ENCODE data around the gene RBM47.

RBM47 gene

GRCh38 chr4:40540800-40541199 is 88.9 kb downstream of the RBM47 start:
- Histone ChIP-seq H3K4me3 (ENCODE audit: low read length in 2 of 2) (no peak overlapping the region), H2BK5ac (ENCODE audit: low read length) (no peak overlapping the region), H3K4me2 (ENCODE audit: insufficient read depth, low read length, poor library complexity, severe bottlenecking) (no peak overlapping the region), H4K8ac (ENCODE audit: low read depth, low read length) (no peak overlapping the region), H2AK5ac (ENCODE audit: low read depth, low read length) (no peak overlapping the region), H2AFZ (ENCODE audit: low read length) (no peak overlapping the region), H3K36me3 (replicated peaks in 1 of 2; ENCODE audit: control insufficient read depth in 2 of 2, insufficient read depth in 2 of 2, low read length in 2 of 2) (no peaks in the 10 kb centered on the region), H3K27me3 (ENCODE audit: control insufficient read depth in 3 of 3, insufficient read depth in 3 of 3, low read depth in 1 of 3, low read length in 3 of 3) (no peaks in the 10 kb centered on the region), H3K4me1 (ENCODE audit: control insufficient read depth in 2 of 2, insufficient read depth in 1 of 2, low read depth in 1 of 2, low read length in 2 of 2) (no peaks in the 10 kb centered on the region), H3K79me1 (ENCODE audit: low read depth, low read length) (no peaks in the 10 kb centered on the region), H3K27ac (replicated peaks; ENCODE audit: low read length) (no peak overlapping the region), H3K4ac (ENCODE audit: low read length) (no peak overlapping the region), H2BK15ac (ENCODE audit: low read length) (no peak overlapping the region), H3K23ac (ENCODE audit: low read depth, low read length, poor library complexity) (no peak overlapping the region), H2BK120ac (ENCODE audit: low read depth, low read length) (no peak overlapping the region), H2BK12ac (ENCODE audit: low read length) (no peak overlapping the region), H3K9ac (ENCODE audit: low read depth, low read length, poor library complexity) (no peak overlapping the region), H3K14ac (ENCODE audit: low read length) (no peak overlapping the region), H3K9me3 (replicated peaks in 1 of 2; ENCODE audit: control insufficient read depth in 2 of 2, insufficient read depth in 1 of 2, low read depth in 1 of 2, low read length in 2 of 2) (no peaks in the 10 kb centered on the region), H3K18ac (ENCODE audit: low read length) (no peak overlapping the region), H4K91ac (ENCODE audit: low read depth, low read length, poor library complexity) (no peak overlapping the region)
- no peak for DNase-seq (ENCODE audit: low spot score)
- no CpG with 5 or more reads among the region's 7 CpGs for WGBS, 2 donors (ENCODE audit: extremely low coverage in 2 of 2, insufficient read length in 2 of 2, insufficient replicate concordance in 1 of 2)

DNA sequence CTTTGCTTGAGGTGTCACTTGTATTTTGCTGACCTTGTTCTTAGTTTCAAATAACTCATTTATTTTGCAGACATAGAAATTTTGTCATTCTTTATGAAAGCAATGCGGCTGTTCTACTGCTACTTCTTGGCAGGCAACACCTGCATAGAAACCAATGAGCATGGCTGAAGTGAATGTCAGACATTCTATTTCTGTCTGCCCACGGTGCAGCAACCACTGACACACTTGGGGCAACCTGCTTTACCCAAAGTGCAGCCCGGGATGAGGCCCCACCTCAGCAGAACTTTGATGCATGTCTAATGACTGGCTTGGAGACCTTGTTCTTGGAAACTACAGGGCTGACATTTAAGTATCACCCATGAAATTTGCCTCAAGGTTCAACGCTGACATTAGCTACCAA is 93.6 kb downstream of the RBM47 start:
- Histone ChIP-seq H3K79me1 (ENCODE audit: low read depth, low read length) (no peaks in the 10 kb centered on the region), H3K23ac (ENCODE audit: low read depth, low read length, poor library complexity) (no peak overlapping the region), H2AK5ac (ENCODE audit: low read depth, low read length) (no peak overlapping the region), H3K4me3 (ENCODE audit: low read length in 2 of 2) (no peak overlapping the region), H2BK5ac (ENCODE audit: low read length) (no peak overlapping the region), H2BK15ac (ENCODE audit: low read length) (no peak overlapping the region), H3K4ac (ENCODE audit: low read length) (no peak overlapping the region), H3K4me1 (ENCODE audit: control insufficient read depth in 2 of 2, insufficient read depth in 1 of 2, low read depth in 1 of 2, low read length in 2 of 2) (no peaks in the 10 kb centered on the region), H2BK120ac (ENCODE audit: low read depth, low read length) (no peak overlapping the region), H3K9me3 (replicated peaks in 1 of 2; ENCODE audit: control insufficient read depth in 2 of 2, insufficient read depth in 1 of 2, low read depth in 1 of 2, low read length in 2 of 2) (no peaks in the 10 kb centered on the region), H2AFZ (ENCODE audit: low read length) (no peak overlapping the region), H4K91ac (ENCODE audit: low read depth, low read length, poor library complexity) (no peak overlapping the region), H3K27ac (replicated peaks; ENCODE audit: low read length) (no peak overlapping the region), H4K8ac (ENCODE audit: low read depth, low read length) (no peak overlapping the region), H3K4me2 (ENCODE audit: insufficient read depth, low read length, poor library complexity, severe bottlenecking) (no peak overlapping the region), H3K27me3 (ENCODE audit: control insufficient read depth in 3 of 3, insufficient read depth in 3 of 3, low read depth in 1 of 3, low read length in 3 of 3) (no peaks in the 10 kb centered on the region), H3K18ac (ENCODE audit: low read length) (no peak overlapping the region), H3K36me3 (replicated peaks in 1 of 2; ENCODE audit: control insufficient read depth in 2 of 2, insufficient read depth in 2 of 2, low read length in 2 of 2) (no peaks in the 10 kb centered on the region), H3K14ac (ENCODE audit: low read length) (no peak overlapping the region), H3K9ac (ENCODE audit: low read depth, low read length, poor library complexity) (no peak overlapping the region), H2BK12ac (ENCODE audit: low read length) (no peak overlapping the region)
- no CpG with 5 or more reads among the region's 4 CpGs for WGBS, 2 donors (ENCODE audit: extremely low coverage in 2 of 2, insufficient read length in 2 of 2, insufficient replicate concordance in 1 of 2)
- no peak for DNase-seq (ENCODE audit: low spot score)

DNA sequence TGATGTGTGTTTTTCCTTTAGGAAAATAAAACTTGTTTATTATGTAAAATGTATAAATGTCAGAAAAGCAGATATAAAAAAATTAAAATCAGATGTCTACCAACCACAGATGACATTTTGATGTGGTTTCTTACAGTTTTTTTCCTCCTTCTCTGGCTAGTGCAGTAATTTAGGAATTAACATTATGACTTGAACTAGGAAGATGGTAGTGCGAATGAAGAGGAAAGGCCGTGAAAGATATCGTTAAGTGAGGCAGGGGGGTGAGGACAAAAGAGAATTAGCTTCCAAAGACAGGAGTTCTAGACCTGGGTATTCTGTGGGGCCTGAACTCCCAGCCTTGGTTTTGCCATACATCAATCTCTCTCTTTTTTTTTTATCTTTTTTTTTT is 98.0 kb downstream of the RBM47 start:
- Histone ChIP-seq H3K27me3 (ENCODE audit: control insufficient read depth in 3 of 3, insufficient read depth in 3 of 3, low read depth in 1 of 3, low read length in 3 of 3) (no peaks in the 10 kb centered on the region), H2BK15ac (ENCODE audit: low read length) (no peak overlapping the region), H2AK5ac (ENCODE audit: low read depth, low read length) (no peak overlapping the region), H3K23ac (ENCODE audit: low read depth, low read length, poor library complexity) (no peak overlapping the region), H3K4me1 (ENCODE audit: control insufficient read depth in 2 of 2, insufficient read depth in 1 of 2, low read depth in 1 of 2, low read length in 2 of 2) (no peaks in the 10 kb centered on the region), H4K91ac (ENCODE audit: low read depth, low read length, poor library complexity) (no peak overlapping the region), H3K36me3 (replicated peaks in 1 of 2; ENCODE audit: control insufficient read depth in 2 of 2, insufficient read depth in 2 of 2, low read length in 2 of 2) (no peaks in the 10 kb centered on the region), H2BK5ac (ENCODE audit: low read length) (no peak overlapping the region), H3K4me2 (ENCODE audit: insufficient read depth, low read length, poor library complexity, severe bottlenecking) (no peak overlapping the region), H4K8ac (ENCODE audit: low read depth, low read length) (no peak overlapping the region), H3K27ac (replicated peaks; ENCODE audit: low read length) (no peak overlapping the region), H3K4me3 (ENCODE audit: low read length in 2 of 2) (no peak overlapping the region), H3K14ac (ENCODE audit: low read length) (no peak overlapping the region), H3K79me1 (ENCODE audit: low read depth, low read length) (no peaks in the 10 kb centered on the region), H3K9ac (ENCODE audit: low read depth, low read length, poor library complexity) (no peak overlapping the region), H2AFZ (ENCODE audit: low read length) (no peak overlapping the region), H2BK120ac (ENCODE audit: low read depth, low read length) (no peak overlapping the region), H3K9me3 (replicated peaks in 1 of 2; ENCODE audit: control insufficient read depth in 2 of 2, insufficient read depth in 1 of 2, low read depth in 1 of 2, low read length in 2 of 2) (no peaks in the 10 kb centered on the region), H3K4ac (ENCODE audit: low read length) (no peak overlapping the region), H3K18ac (ENCODE audit: low read length) (no peak overlapping the region), H2BK12ac (ENCODE audit: low read length) (no peak overlapping the region)
- WGBS, 2 donors (ENCODE audit: extremely low coverage in 2 of 2, insufficient read length in 2 of 2, insufficient replicate concordance in 1 of 2) = 100% methylated on average over 2 of the region's 3 CpGs; no CpG with 5 or more reads in 1 of the 2 donors
- DNase-seq (ENCODE audit: low spot score) = no peak

- H3K79me1 ChIP-seq (ENCODE audit: low read depth, low read length) = no peaks in the 10 kb centered on the region
- H3K4me1 ChIP-seq (ENCODE audit: control insufficient read depth in 2 of 2, insufficient read depth in 1 of 2, low read depth in 1 of 2, low read length in 2 of 2) = no peaks in the 10 kb centered on the region
- no peak overlapping the region for H2BK5ac ChIP-seq (ENCODE audit: low read length)
- H3K4me3 ChIP-seq (ENCODE audit: low read length in 2 of 2) = no peak overlapping the region
- no peak overlapping the region for H3K9ac ChIP-seq (ENCODE audit: low read depth, low read length, poor library complexity)
- H4K91ac ChIP-seq (ENCODE audit: low read depth, low read length, poor library complexity) = no peak overlapping the region
- no peak overlapping the region for H2AFZ ChIP-seq (ENCODE audit: low read length)
- no peak for DNase-seq (ENCODE audit: low spot score)
- H3K9me3 ChIP-seq (replicated peaks in 1 of 2; ENCODE audit: control insufficient read depth in 2 of 2, insufficient read depth in 1 of 2, low read depth in 1 of 2, low read length in 2 of 2) = no peaks in the 10 kb centered on the region
- H2BK12ac ChIP-seq (ENCODE audit: low read length) = no peak overlapping the region
- H4K8ac ChIP-seq (ENCODE audit: low read depth, low read length) = no peak overlapping the region
- no peak overlapping the region for H3K23ac ChIP-seq (ENCODE audit: low read depth, low read length, poor library complexity)
- H2BK120ac ChIP-seq (ENCODE audit: low read depth, low read length) = no peak overlapping the region
- no peak overlapping the region for H3K27ac ChIP-seq (replicated peaks; ENCODE audit: low read length)
- no peak overlapping the region for H3K4ac ChIP-seq (ENCODE audit: low read length)
- H3K36me3 ChIP-seq (replicated peaks in 1 of 2; ENCODE audit: control insufficient read depth in 2 of 2, insufficient read depth in 2 of 2, low read length in 2 of 2) = no peaks in the 10 kb centered on the region
- WGBS, 2 donors (ENCODE audit: extremely low coverage in 2 of 2, insufficient read length in 2 of 2, insufficient replicate concordance in 1 of 2) = no CpG with 5 or more reads among the region's 10 CpGs
- no peak overlapping the region for H3K18ac ChIP-seq (ENCODE audit: low read length)
- H3K4me2 ChIP-seq (ENCODE audit: insufficient read depth, low read length, poor library complexity, severe bottlenecking) = no peak overlapping the region
- no peak overlapping the region for H2AK5ac ChIP-seq (ENCODE audit: low read depth, low read length)
- no peak overlapping the region for H3K14ac ChIP-seq (ENCODE audit: low read length)
- H2BK15ac ChIP-seq (ENCODE audit: low read length) = no peak overlapping the region
- H3K27me3 ChIP-seq (ENCODE audit: control insufficient read depth in 3 of 3, insufficient read depth in 3 of 3, low read depth in 1 of 3, low read length in 3 of 3) = no peaks in the 10 kb centered on the region
Observed at GRCh38 chr4:40530961-40531635, 98.6 kb downstream of the RBM47 start.

Data from neuronal stem cell (in vitro differentiated cells).